Breast epithelium (tissue), 4 donors: ENCODE data around the gene SLC6A7. TPM values are rescaled to one million over a fixed set of nuclear protein-coding genes. Genes with fewer than 3 reads are reported as not detected.

ENCODE experiments used
- DNase-seq, 2 donors: peaks; one replicate each; pipeline ENCODE4 v3.0.0-alpha.2; 2019; ENCODE audit warnings: low spot score in 2 of 2
- H3K27ac ChIP-seq, 2 donors: fragments of 200-600 bp; sonication (generic) in 1 of 2; one replicate each; pipeline ENCODE4 v1.5.1; 2016 to 2019; ENCODE audit warnings: mild to moderate bottlenecking in 1 of 2
- H3K27me3 ChIP-seq, 2 donors: fragments of 200-600 bp; sonication (generic) in 1 of 2; one replicate each; pipeline versions ENCODE4 v1.5.1 to v1.6.0; 2017 to 2019; ENCODE audit warnings: control low read depth in 1 of 2, mild to moderate bottlenecking in 1 of 2
- H3K36me3 ChIP-seq: fragments of 200-600 bp; one replicate; pipeline ENCODE4 v1.5.1; 2019
- H3K4me1 ChIP-seq, 2 donors: fragments of 200-600 bp; sonication (generic); one replicate each; pipeline ENCODE4 v1.5.1; 2016 to 2019; ENCODE audit warnings: control low read depth in 1 of 2
- H3K4me3 ChIP-seq, 3 donors: fragments of 200-600 bp; sonication (generic); 1 replicate in 2 of 3; 2 replicates in 1 of 3; pipeline ENCODE4 v1.5.1; 2016 to 2019; ENCODE audit warnings: mild to moderate bottlenecking in 3 of 3, moderate library complexity in 2 of 3
- H3K9me3 ChIP-seq, 2 donors: fragments of 200-600 bp; sonication (generic) in 1 of 2; one replicate each; pipeline ENCODE4 v1.5.1; 2016 to 2019; ENCODE audit warnings: control low read depth in 1 of 2
- POLR2A ChIP-seq: fragments of 450-650 bp; IDR thresholded peaks from one replicate; pipeline ENCODE4 v1.6.1; 2016; ENCODE audit warnings: antibody characterized with exemption, mild to moderate bottlenecking, moderate library complexity
- POLR2AphosphoS5 ChIP-seq, 3 donors: sonication (generic); formaldehyde crosslinking; IDR thresholded peaks; one replicate each; pipeline ENCODE4 v1.6.1; 2017; ENCODE audit warnings: antibody characterized with exemption in 3 of 3
- intact Hi-C: fragments of 100-400 bp; cut with DNase I; formaldehyde crosslinking; loops from one replicate; pipeline ENCODE4 v1.15.1; 2023; ENCODE audit warnings: low total_unique reads
- total RNA-seq, 3 donors: library from RNA; depleted of rRNA; stranded (reverse); fragments of >200 nt; gene quantifications; one replicate each; pipeline ENCODE4 v1.1.0, GENCODE V29; 2016
- TF ChIP-seq, protein P1 (sequence below), 3 donors: fragments of 450-650 bp; IDR thresholded peaks; one replicate each; pipeline ENCODE4 v1.5.1; 2016 to 2017; ENCODE audit warnings: antibody characterized with exemption in 3 of 3, mild to moderate bottlenecking in 3 of 3, moderate library complexity in 3 of 3

SLC6A7 gene
- total RNA-seq, 3 donors from 2014 or later: 0.15 to 0.16 TPM; not detected in 1

DNA sequence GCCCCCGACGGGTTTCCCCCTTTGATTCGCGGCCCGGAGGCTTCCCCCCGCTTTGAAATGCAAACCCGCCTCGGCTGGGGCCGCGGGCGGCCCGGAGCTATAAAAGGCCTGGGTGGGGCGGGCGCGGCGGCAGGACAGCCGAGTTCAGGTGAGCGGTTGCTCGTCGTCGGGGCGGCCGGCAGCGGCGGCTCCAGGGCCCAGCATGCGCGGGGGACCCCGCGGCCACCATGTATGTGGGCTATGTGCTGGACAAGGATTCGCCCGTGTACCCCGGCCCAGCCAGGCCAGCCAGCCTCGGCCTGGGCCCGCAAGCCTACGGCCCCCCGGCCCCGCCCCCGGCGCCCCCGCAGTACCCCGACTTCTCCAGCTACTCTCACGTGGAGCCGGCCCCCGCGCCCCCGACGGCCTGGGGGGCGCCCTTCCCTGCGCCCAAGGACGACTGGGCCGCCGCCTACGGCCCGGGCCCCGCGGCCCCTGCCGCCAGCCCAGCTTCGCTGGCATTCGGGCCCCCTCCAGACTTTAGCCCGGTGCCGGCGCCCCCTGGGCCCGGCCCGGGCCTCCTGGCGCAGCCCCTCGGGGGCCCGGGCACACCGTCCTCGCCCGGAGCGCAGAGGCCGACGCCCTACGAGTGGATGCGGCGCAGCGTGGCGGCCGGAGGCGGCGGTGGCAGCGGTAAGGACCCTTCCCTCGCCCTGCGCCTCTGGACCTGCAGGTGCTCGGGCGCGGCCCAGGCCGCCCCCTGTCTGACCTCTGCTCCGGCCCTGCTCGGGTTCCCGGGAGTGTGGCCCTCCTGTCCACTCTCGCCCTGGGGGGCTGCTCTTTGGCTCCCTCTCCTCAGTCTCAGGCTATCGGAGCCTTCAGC is 23.0 kb upstream of the SLC6A7 start, which contains the start of gene CDX1:
TSS of gene CDX1 (plus strand) at position 129 of the 862 bp plus-strand sequence. CDS start at position 228, 99 bp downstream.
- no peak for DNase-seq
- Histone ChIP-seq H3K4me3 (no peak within 1 kb of the TSS), H3K4me1 (no peaks in the 10 kb centered on the region), H3K36me3 (no peaks in the 10 kb centered on the region), H3K27ac (peak within 1 kb of the TSS; percentile 71 to 84), H3K9me3 (no peaks in the 10 kb centered on the region), H3K27me3 (peaks cover 0 to 10% of the 10 kb centered on the region in 2 donors)
- TF ChIP-seq, protein P1, sequence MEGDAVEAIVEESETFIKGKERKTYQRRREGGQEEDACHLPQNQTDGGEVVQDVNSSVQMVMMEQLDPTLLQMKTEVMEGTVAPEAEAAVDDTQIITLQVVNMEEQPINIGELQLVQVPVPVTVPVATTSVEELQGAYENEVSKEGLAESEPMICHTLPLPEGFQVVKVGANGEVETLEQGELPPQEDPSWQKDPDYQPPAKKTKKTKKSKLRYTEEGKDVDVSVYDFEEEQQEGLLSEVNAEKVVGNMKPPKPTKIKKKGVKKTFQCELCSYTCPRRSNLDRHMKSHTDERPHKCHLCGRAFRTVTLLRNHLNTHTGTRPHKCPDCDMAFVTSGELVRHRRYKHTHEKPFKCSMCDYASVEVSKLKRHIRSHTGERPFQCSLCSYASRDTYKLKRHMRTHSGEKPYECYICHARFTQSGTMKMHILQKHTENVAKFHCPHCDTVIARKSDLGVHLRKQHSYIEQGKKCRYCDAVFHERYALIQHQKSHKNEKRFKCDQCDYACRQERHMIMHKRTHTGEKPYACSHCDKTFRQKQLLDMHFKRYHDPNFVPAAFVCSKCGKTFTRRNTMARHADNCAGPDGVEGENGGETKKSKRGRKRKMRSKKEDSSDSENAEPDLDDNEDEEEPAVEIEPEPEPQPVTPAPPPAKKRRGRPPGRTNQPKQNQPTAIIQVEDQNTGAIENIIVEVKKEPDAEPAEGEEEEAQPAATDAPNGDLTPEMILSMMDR (IDR thresholded peaks at IDR 0.05): no peak
- no peak for TF ChIP-seq POLR2A
- TF ChIP-seq POLR2AphosphoS5 (IDR thresholded peaks at IDR 0.05): no peak
- intact Hi-C loops: loop anchor here (10.0 kb wide), 1 partner anchor 48 kb away; no protein-coding TSS in a partner anchor

DNA sequence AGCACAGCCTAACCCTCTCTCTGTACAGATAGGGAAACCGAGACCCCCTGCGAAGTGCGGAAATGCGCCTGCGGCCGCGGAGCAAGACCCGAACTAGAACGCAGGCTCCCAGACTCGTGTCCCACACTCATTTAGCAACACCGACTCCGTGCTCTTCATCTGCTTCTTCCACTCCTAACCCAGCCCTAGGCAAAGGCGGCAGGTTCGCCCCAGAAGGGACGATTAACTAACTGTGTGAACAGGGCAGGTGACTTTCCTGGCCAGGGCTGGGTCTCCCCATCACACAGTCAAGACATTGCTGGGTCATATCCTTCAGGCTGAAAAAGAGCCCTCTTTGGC is 22.4 kb upstream of the SLC6A7 start:
- peaks cover 0 to 10% of the 10 kb centered on the region in 2 donors for H3K27me3 ChIP-seq
- H3K4me3 ChIP-seq: no peak overlapping the region
- H3K36me3 ChIP-seq: no peaks in the 10 kb centered on the region
- DNase-seq: no peak
- H3K27ac ChIP-seq: no peak overlapping the region
- no peak for TF ChIP-seq POLR2AphosphoS5 (IDR thresholded peaks at IDR 0.05)
- TF ChIP-seq POLR2A: no peak
- TF ChIP-seq, protein P1 (IDR thresholded peaks at IDR 0.05): no peak
- no peaks in the 10 kb centered on the region for H3K9me3 ChIP-seq
- H3K4me1 ChIP-seq: no peaks in the 10 kb centered on the region
- intact Hi-C loops: loop anchor here (10.0 kb wide), 1 partner anchor 47 kb away; no protein-coding TSS in a partner anchor

DNA sequence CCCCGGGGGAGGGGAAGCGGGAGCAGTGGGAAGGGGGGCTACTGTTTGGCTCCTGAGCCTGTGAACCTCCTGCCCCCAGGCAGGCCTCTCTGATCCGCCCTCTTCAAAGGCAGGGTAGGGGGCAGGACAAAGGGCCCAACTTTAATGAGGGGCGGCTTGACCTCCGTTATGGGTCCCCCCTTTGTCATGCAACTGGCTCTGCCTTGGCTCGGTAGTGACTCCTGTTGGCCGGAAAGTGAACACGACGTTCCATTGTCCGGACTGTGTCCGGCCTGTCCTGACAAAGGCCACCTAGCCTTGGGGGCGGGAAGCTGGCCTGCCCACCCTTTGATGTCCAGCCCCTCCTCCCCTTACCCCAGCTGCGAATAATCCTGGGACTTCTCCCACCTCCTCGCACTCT is 22.0 kb upstream of the SLC6A7 start:
- no peak for DNase-seq
- Histone ChIP-seq H3K4me1 (no peaks in the 10 kb centered on the region), H3K27me3 (peaks cover 0 to 10% of the 10 kb centered on the region in 2 donors), H3K4me3 (no peak overlapping the region), H3K36me3 (no peaks in the 10 kb centered on the region), H3K27ac (no peak overlapping the region), H3K9me3 (no peaks in the 10 kb centered on the region)
- TF ChIP-seq POLR2AphosphoS5 (IDR thresholded peaks at IDR 0.05) (no peak), POLR2A (no peak)
- TF ChIP-seq, protein P1 (IDR thresholded peaks at IDR 0.05): no peak
- intact Hi-C loops: loop anchor here (10.0 kb wide), 1 partner anchor 47 kb away; no protein-coding TSS in a partner anchor

DNA sequence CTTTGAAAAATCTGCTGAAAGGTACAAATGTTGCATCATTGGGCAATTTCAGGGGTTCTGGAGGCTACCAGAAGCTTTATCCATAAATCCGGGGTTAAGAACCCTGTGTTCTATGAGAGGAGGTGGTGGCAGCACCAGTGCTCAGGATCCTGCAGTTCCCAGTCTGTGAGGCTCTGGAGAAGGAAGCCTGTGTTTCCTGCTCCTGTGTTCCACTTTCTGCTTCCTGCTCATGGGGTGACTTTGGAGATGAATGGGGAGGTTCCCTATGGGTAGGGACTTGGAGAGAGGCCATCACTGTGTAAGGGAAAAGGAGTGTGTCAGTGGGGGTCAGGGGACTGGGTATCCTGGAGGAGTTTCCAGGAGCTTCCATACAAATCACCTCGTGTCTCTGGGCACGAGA is 21.0 kb upstream of the SLC6A7 start:
- H3K4me1 ChIP-seq: no peaks in the 10 kb centered on the region
- no peak overlapping the region for H3K4me3 ChIP-seq
- H3K27ac ChIP-seq: no peak overlapping the region
- no peak for TF ChIP-seq POLR2A
- TF ChIP-seq, protein P1 (IDR thresholded peaks at IDR 0.05): no peak
- TF ChIP-seq POLR2AphosphoS5 (IDR thresholded peaks at IDR 0.05): no peak
- intact Hi-C loops: loop anchor here (10.0 kb wide), 1 partner anchor 46 kb away; no protein-coding TSS in a partner anchor
- no peak for DNase-seq
- H3K9me3 ChIP-seq: no peaks in the 10 kb centered on the region
- peaks cover 0 to 10% of the 10 kb centered on the region in 2 donors for H3K27me3 ChIP-seq
- H3K36me3 ChIP-seq: no peaks in the 10 kb centered on the region

DNA sequence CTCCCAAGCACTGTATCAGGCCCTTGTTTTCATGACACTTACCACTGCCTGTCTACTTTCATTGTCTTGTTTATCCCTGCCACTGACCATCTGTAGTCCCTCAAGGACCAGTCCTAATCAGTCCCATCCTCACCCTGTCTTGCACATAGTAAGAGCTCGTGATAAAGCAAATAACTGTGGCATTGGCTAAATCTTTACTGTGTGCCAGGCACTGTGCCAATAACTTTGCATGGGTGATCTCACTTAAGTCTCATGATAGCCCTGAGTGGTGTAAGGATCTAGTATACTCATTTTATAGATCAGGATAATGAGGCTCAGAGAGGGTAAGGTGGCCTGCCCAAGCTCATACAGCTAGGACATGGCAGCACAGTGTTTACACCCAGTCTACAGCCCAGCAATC is 17.7 kb upstream of the SLC6A7 start:
- TF ChIP-seq POLR2A (no peak), POLR2AphosphoS5 (IDR thresholded peaks at IDR 0.05) (no peak)
- TF ChIP-seq, protein P1 (IDR thresholded peaks at IDR 0.05): no peak
- Histone ChIP-seq H3K4me3 (no peak overlapping the region), H3K36me3 (no peaks in the 10 kb centered on the region), H3K27me3 (peaks cover 0 to 3% of the 10 kb centered on the region in 2 donors), H3K27ac (no peak overlapping the region), H3K9me3 (no peaks in the 10 kb centered on the region), H3K4me1 (no peaks in the 10 kb centered on the region)
- DNase-seq: no peak
- intact Hi-C loops: no loop called here
